Activated gamma-delta T cell treated with Interleukin-2 at 50 U/mL for 16 hours (primary cell): ENCODE measurements around the gene ADAMTS17.
"Not testable (repeated sequence)": the region's sequence is repeated elsewhere in the genome, so short reads cannot be mapped to it uniquely, and the experiment has no call there.

Experiments
- DNase-seq: peaks from one replicate; pipeline ENCODE4 v3.0.0-alpha.2; 2020

The ADAMTS17 gene

DNA sequence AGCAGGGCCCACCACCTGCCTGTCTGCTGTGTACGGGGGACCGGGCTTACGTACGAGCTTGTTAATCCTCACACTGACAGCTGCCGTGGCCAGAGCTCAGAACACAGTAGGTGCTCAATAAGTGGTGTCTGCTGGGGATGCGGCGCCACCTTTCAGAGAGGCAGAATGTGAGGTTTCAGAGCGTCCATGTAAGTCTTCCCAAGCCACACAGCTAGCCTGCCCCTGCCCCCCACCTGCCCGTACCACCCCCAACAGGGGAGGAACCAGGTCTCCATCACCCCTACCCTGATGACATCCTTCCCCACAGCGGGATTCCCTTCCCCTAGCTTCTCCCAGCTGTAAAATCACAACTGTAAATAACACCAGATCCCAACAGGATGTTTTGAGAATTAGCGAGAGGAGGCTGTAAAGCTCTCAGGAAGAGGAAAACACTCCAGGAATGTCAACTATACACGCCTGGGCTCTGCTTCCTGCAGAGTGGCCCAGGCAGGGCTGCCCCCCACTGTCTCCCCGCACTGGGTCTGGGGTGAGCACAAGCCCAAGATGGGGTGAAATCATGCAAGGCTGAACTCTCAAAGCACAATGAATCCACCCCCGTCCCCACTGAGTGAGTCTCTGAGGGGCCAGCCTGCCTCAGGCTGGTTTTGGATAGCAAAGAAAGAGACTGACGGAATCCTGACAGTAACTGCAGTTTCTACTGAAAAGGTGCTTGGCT is 358.4 kb downstream of the ADAMTS17 start:
- DNase-seq = no peak

DNA sequence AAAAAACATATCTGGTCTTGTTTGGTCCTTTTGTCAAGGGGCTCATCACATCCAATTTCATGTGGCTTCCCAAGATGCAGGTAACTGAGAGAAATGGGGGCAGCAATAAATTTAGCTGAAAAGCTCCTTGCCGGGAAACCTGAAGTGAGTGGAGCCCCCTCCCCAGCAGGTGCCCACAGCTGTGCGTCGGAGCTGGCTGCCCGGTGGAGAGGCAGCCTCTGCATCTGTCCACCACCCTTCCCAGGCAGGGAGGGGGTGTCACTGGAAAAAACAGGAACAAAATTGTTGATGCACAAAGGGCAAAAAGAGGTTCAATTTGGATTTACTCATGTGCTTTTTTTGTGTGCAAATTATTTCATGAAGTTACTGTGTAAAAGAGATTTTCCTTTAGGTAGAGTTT is 359.1 kb downstream of the ADAMTS17 start:
- DNase-seq = no peak

DNA sequence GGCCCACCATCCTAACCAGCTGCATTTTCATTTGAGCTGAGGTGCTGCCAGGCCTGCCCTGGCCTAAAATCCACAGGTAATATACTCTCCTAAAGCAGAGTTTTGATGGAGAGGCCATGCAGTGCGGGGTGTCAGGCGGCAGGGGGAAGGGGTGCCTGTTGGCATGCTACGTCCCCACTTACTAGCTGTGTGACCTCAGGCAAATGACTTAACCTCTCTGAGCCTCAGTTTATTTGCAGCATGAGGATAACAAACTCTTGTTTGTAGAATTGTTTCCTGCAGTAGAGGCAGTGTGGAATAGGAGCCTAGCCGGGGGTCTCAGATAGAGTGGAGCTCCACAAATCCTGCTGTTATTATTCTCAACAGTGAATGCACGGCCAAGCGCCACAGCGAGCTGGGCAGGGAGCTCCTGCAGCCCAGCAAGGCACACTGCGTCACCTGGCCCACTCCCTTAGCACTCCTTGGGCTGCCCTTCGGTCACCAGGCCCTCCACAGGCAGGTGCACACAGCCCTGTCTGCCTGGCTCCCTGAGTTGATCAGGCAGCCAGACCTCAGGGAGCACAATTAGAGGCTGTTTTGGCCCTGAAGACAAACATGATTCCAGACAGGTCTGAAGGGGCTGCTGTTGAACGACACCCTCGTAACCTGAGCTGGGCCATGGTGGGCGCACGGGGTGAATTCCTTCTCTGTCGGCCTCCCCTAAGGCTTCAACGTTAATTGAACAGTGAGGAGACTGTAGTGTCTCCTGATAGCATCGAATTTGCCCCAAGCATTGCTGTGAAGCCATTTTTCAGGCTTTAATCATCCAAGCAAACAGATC is 359.7 kb downstream of the ADAMTS17 start:
- DNase-seq = no peak

DNA sequence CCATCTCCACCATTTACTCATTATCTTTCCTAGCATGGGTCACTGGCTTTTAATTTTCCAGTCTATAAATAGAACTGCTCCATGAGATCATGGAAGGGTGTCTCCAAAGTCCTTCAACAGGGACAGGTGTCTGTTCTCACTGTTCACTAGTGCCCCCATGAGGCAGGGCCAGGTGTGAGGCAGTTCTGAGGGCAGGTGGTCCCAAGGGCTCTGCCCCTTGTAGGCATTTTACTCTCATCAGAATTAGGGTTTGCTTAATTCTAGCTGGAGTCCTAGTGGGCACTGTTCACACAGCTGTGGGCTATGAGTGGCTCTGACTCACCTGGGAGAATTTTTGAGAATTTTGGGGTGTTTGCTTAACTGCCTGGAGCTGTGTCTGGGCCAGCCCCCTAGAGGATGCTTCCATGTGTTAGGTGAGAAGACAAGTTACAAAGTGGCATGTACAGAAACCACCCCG is 360.6 kb downstream of the ADAMTS17 start:
- no peak for DNase-seq

DNA sequence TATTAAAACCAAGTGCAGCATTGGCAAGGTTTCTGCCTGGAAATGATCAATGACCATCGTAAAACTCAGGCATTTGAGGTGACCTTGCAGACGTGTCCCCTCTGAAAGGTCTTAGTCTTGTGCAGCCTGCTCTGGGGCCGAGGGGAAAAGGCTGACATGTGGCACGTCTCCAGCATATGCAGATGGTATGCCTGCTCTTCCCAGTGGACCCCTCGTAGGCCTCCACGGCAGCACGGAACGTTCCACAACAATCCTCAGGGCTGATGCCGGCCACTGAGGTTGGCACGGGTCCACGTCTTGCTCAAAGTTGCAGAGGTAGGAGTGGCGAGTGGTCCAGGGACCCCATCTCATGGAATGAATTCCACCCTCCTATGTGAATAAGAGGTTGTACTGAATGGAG is 361.0 kb downstream of the ADAMTS17 start:
- DNase-seq = no peak

DNA sequence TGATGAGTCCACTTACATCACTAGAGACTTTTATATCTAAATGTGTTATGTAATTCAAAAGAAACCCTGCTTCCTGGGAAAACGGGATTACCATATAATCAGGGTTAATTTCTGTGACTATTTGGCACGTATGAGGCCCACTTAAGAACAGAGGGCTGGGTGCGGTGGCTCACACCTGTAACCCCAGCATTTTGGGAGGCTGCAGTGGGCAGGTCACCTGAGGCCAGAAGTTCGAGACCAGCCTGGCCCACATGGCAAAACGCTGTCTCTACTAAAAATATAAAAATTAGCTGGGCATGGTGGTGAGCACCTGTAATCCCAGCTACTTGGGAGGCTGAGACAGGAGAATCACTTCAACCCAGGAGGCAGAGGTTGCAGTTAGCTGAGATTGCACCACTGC is 361.9 kb downstream of the ADAMTS17 start:
- not testable (repeated sequence) for DNase-seq

DNA sequence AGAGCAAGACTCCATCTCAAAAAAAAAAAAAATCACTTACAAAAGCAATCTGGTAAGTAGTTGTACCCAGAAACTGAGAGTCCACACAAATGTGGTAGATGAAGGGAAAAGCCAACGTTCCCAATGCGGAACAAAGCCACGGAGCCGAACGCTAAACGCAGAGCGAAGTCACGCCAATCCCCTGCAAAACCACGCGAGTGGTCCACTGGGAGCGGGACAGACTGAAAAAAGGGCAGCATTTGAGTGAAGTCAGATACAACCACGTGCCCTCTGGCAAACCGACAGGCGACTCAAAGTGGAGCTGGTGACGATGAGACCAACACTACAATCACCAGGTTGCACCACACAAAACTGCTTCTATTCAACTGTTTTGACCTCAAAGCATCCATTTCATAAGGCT is 362.4 kb downstream of the ADAMTS17 start:
- no peak for DNase-seq

DNA sequence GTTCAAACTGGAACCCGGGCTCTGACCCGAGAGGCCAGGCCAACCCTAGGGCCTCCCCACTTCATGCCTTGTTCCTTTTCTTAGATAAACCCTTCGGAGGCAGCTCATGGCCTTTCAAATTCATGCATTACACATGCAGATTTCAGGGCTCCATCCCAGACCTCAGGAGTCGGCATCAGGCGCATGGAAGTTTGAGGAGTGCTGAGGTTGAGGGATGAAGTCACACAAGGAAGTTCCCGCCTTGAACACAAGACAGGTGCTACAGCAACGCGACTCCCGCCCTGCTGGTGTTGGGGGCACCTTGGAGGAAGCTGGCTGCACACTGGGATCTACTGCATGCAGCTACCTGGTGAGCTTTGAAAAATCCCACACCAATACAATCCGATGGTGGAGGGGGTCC is 363.3 kb downstream of the ADAMTS17 start:
- no peak for DNase-seq

DNA sequence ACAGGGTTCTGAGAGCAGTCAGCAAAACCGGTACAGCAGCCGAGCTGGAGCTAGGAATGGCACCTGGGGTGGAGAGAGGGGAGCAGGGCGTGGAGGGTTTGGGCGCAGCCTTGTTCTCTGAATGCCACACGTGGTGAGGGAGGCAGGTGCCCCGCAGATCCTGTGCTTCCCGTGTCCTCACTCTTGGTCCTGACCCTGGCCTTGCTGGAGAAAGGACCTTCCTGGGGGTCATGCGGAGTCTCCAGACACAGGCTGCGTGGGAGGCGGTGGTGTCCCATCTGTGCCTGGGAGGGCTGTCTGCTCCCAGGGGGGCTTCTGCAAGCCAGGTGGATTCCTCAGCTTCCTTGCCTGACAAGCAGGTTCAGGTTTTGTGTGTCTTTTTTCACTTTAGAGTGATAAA is 363.8 kb downstream of the ADAMTS17 start:
- DNase-seq = no peak

DNA sequence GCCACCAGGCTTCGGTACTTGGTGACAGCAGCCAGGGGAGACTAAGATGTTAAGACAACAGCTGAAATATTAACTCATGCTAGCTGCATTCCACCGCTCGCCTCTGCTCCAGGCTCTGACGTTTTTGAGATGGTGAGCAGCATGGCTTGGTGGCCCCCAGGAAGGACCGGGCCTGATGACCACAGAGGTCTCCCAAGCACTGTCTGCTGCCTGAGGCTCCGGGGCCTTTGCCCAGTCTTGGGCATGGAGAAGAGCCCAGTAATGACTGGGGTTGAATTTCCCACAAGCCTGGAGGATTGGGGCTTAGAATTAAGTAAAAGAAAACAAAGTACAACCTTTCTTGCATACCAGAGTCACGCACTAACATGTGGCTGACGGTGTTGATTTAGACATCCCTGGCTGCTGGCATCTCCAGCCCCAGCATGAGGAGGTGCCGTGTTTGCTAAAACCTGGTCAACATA is 364.9 kb downstream of the ADAMTS17 start:
- no peak for DNase-seq

DNA sequence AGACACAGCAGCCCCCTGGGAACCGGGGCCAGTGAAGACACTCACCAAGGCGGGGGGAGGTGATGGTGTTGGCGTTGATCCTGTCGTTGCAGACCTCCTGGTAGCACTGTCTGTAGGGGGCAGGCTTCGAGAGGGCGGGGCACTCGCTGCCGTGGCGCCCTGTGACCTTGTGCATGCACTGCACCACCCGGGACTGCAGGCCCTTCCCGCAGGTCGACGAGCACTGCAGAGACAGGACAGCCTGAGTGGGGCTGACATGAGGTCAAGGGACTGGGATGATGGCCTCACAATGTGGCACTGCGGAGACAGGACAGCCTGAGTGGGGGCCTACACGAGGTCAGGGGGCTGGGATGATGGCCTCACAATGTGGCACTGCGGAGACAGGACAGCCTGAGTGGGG is 365.8 kb downstream of the ADAMTS17 start:
- DNase-seq = no peak

DNA sequence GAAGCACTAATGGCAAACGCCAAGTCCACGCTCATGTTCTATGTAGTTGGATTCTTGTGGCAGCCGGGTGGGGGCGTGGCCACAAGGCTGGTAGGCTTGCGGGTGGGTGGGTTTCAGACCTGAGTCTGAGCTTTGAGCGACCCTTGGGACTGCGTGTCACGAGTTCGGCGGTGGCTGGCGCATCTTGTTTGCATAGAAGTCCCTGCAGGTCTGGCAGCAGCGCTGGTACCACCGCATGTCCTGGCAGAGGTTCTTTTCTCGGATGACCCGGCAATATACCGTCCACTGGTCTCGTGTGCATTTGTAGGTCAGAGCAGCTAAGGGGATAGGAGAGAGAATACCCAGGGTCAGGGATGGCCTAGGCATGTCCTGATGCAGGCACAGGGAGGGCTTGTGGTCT is 367.5 kb downstream of the ADAMTS17 start:
- no peak for DNase-seq

DNA sequence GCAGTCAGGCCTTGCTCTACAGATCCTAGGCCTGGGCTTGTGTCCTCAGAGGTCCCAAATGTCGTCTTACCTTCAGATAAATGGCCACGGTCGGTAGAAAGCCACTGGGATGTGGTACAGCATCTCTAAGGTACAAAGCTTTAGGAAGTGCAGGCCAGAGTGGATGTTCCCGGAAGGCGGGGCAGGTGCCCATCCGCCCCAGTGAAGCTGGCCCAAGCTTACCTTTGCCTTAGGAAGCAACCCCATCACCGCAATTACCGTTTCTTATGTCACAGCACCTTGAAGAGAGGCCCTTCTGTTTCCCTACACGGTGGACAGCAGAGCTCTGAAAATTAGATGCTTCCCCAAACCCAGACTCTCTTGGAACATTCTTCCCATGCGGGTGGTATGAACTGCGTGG is 368.4 kb downstream of the ADAMTS17 start:
- no peak for DNase-seq

DNA sequence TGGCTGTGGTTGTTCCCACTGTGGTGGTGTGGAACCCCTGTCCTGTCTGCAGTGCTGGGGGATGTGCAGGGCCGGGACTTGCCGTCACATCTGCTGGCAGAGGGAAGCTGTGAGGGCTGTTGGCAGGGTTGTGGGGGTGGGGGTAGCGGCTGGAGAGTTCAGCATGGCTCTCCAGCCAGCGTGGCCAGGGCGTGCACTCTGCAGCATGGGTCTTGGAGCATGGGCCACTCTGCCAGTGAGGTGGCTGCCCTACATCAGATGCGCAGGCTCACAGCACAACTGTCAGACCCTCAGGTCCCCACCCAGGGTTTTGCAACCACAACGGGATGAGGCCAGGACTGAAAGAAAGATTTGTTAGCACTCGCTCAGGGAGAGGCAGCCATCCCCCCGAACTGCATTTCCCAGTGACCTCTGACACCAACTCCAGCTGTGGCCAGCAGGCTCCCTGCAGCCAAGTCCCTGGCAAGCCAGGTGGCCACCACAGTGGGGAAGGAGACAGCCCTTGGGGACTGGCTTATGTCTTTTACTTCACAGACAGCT is 370.8 kb downstream of the ADAMTS17 start:
- DNase-seq = no peak

DNA sequence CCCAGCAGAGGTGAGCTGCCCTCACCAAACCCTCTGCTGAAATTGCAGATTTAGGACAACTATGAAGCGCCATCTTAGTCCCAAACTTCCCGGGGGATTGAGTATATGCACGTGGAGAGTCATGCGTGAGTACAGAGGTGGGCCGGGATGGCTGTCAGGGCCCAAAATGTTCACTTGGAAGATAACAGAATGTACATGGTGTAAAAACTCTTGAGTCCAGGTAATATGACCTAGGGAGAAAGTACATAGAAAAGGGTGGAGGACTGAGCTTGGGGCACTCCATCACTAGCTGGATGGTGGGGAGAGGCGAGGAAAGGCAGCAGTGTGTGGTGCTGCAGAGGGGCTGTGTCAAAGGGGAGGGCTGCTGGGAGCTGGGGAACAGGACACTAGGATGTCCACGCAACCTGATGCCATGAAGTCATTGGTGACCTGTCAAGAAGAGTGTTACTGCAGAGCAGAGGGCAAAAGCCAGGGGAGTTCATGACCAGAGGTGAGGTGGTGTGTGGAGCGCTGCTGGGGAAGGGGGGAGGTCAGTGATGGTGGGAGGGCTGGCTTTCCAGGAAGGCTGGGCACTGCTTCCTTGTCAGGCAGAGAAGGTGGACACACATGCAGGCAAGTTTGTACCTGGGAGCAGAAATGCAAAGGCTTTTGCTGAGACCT is 372.4 kb downstream of the ADAMTS17 start:
- no peak for DNase-seq

DNA sequence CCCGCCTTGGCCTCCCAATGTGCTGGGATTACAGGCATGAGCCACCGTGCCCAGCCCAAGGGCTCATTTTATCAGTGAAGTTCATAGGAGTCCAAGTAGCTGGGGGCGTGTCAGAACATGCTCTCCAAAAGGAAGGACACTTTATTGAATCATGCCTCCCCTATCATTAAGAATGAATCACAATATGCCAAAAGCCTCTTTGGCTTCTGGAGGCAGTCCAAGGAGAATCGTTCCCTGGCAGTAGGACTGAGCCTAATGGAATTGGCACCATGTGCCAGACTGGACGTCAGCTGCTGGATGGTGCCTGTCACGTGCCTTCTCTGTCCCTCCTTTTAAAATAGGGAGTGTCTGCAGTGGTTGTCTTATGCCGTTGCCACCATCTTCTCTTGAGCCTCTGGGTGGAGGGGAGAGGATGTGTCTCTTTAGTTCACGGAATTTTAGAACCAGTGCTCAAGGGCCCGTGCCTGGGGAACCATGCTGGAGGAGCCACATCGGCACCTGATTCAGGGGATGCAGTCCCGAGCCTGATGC is 373.9 kb downstream of the ADAMTS17 start:
- DNase-seq = no peak

DNA sequence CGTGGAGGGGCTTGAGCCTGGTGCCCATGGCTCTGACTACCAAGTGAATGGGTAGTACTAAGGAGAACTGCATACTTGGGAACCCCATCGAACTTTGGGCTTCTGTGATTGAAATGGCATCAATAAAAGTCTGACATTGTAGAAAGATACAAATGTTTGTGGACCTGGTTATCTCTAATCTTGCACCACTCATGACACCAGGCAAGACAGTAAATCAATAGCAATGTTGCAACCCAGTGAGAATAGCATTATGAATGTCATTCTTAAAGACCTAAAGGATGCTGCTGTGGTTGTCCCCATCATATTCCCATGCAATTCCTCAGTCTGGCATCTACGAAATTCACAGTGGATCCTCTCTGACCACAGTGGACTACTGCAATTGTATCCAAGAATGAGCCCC is 375.0 kb downstream of the ADAMTS17 start:
- no peak for DNase-seq

DNA sequence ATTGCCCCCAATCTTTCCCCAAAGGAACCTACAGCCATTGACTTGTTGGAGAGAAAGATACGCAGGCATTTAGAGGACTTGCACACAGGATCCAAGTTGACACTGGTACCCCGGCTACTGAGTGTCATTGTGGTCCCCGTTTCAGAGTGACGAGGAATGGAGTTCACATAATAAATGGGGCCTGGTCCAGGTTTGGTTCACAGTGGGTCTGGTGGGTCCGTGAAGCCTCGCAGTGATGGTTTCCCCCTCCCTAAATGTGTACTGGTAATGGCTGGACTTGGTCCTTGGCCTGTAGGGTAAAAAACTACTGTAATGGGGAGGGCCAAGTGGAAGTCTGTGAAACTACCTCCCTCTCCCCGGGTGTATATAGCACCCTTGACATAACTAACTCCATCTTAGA is 376.4 kb downstream of the ADAMTS17 start:
- no peak for DNase-seq

DNA sequence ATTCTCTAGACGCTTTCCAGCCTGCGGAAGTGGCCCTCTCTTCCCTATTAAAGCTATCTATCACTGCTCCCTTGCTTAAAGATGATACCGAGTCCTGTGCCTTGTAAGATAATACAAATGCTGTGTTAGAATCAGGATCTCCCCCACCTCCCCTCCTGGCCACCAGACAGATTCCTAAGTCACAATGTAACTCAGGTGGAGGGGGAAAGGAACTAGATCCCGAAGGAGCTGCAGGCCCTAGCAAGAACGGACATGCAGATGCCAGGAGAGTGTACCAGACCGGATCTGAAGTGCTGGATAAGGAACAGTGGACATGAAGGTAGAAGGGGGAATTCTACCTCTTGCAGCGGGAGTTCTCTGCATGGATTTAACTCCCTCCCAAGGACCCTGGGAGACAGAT is 377.8 kb downstream of the ADAMTS17 start:
- DNase-seq = no peak

DNA sequence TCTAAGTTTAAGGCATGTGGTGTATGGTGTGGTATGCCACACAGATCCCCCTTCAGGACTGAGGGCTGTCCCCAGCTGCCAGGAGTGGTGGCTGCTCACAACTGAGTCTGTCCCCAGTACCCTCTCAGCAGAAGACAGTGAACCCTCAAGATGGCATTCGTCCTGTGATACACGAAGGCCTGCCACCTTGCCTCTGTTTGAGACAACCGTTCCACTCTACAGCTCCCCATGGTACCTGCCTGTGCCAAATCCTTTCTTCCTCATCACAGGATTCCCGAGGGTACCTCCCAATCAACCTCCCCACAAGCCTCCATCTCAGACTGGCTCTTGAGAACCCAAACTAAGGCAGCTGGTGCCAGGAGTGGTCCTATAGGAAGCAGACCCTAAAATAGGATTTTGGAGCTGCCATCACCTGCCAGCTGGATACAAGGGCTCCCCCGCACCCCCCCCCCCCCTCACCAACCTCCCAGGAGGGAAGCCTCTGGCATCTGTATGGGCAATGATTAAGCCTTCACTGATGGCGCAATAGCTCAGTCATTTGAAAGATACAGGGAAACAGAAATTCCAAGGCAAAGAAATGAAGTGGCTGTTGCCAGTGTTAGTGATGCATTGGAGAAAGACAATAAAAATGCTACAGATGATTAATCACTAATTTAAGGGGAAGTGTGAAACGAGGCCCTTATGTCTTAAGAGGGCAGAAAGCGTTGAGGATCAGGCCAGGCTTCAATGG is 378.5 kb downstream of the ADAMTS17 start:
- DNase-seq = no peak

DNA sequence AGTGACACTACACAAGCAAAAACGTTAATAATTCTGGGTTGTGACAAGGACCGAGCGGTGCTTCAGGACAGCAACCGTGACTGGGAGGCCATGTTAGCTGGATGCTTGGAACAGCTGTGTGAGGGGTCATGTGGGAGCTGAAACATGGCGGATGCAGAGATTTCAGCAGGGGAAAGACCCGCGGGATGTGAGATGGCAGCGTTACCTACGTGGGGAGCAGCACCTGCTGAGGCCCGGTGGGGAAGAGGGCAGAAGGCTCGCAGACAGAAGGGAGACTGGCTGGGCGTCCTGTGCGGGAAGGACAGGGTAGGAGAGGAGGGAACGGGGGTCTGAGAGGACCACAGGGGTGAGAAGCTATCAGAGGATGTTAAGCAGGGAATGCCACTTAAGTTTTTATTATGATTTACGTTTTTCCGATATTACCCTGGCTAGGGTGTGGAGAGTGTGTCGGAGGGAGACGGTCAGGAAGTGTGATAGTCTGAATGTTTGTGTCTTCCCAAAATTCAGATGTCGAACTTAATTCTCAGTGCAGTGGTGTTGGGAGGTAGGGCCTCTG is 379.7 kb downstream of the ADAMTS17 start:
- no peak for DNase-seq

DNA sequence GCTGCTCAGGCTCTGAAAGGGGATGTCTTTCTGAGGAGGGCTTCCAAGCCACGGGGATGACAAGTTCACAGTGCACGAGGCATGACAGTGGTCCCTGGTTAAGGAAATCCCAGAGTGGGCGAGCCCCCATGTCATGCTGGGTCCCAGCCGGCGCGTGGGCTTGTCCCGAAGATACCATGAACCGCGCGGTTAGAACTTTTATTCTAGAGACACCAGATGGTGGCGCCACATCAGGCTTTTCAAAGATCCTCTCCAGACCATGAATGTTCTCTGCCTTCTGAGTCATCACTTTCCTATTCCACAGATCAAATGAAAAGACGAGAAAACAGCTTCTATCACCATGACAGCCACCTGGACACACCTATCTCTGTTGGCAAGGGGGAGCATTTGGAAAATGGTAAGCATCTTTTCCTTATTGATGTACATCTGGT is 380.7 kb downstream of the ADAMTS17 start:
- no peak for DNase-seq
